COLO668 (cell line): ENCODE measurements around the gene BCL11B.

Source experiments
- DNase-seq: peaks from one replicate; lab custom pipeline; 2025; ENCODE audit not compliant: unreplicated experiment; lab: John Stamatoyannopoulos, UW

Gene BCL11B

DNA sequence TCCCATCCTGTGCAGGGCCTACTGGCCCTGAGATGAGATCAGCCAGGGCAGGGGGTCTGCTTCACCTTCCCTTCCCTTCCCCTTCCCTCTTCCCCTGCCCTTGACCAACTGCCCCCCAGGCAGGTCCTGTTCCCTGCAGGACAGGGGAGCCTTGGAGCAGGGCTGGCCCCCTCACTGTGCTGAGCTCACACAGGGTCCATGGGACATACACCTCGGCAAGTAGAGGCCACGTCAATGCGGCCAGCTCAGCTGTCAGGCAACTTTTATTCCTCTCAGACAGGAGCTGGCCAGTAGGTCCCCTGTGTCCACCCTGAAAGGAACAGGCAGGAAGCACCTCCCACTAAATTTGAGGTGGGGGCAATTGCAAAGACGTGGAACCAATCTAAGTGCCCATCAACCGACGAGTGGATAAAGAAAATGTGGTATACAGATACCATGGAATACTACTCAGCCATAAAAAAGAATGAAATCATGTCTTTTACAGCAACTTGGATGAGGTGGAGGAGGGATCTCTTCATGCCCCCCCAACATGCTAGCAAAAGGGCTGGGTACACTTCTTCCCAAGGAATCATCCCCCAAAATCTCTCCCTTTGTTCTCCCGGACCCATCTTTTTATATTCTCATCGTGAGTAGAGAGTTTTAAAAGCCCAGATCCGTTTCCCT is 148.7 kb downstream of the BCL11B start:
- no peak for DNase-seq

DNA sequence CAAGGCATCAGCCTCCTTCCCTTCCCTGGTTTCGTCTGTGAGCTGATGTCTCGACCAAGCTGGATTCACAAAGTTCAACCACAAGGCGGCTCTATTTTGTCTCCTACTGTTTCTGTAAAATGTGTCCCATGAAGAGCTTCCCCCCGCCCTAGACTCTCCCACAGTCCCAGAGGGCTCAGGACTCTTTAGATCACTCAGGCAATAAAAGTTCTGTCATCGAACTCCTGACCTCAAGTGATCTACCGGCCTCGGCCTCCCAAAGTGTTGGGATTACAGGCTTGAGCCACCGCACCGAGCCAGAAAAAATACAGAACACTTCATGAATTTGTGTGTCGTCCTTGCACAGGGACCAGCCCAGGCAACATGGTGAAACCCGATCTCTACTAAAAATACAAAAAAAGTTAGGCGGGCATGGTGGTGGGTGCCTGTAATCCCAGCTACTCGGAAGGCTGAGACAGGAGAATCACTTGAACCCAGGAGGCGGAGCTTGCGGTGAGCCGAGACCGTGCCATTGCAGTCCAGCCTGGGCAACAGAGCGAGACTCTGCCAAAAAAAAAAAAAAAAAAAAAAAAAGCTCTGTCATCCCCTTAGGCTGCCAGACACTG is 149.4 kb downstream of the BCL11B start:
- no peak for DNase-seq

- DNase-seq: no peak
Observed at GRCh38 chr14:99121319-99121875, 150.6 kb downstream of the BCL11B start.

DNA sequence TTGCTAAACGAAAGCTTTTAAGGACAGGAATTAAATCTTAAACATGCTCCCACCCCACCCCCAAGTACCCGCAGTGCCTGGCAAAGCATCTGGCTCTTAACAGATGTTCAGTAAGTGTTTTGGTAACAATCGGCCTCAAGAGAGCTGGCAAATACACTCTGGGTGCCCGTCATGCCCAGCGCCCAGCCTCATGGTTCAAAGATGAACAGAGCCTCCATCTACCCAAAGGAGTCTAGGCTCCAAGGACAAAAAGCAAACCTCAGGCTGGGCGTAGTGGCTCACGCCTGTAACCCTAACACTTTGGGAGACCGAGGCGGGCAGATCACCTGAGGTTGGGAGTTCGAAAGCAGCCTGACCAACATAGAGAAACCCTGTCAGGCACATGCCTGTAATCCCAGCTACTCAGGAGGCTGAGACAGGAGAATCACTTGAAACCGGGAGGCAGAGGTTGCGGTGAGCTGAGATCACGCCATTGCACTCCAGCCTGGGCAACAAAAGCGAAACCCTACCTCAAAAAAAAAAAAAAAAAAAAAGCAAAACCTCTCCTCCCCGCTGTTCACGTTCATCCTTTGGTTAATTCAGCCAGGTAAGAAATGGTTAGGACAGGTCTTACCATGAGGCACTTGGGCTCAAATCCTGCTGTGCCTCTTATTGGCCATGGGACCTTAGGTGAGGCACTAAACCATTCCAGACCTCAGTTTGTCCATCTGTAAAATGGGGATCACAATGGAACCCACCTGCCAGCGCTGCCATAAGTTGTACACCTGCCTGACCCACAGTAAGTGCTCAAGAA is 151.3 kb downstream of the BCL11B start:
- DNase-seq: no peak

DNA sequence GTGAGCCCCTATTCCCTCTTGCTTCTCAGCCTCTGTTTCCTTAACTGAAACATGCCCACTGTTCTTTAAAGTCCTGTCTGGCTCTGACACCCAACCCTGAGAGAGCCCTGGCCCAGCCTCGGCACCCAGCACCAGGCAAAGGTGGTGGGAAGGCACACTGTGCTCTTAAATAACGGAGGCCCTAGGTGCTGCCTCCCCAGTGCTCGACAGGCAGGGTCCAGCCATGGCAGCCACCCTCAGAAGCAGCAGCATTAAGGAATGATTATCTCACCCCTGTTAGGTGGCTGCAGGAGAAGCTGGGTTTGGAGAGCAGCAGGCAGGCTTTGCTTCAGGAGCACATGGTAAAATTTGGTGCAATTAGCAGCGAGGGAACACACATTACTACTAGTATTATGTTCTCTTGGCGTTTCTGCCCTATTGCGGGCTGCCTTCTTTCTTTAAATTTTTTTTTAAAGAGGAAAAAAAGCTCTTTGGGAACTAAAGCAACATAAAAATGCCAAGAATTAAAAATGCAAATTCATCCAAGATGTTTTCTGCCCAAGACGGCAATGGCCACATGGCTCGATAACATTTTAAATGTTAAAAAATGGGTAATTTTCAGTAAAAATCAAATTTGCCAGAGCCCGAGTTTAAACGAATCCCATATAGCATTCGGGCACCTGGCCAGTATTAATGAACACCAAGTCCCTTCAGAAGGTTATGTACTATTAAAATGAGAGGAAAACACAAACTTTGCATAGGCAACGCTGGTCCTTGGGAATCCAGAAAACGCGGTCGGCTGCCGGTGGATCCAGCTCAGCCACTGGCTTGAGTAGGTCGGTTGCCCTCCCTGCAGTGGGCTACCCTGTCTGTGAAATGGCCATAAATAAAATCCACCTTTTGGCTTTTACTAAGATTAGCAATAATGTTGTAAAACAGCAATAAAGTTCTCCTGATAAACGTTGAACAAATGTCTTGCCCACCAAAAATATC is 152.2 kb downstream of the BCL11B start:
- no peak for DNase-seq
